GM23338 (cell line): ENCODE measurements around the gene CKM.

Experiments
- CREB1 ChIP-seq: fragments of 250-450 bp; sonication (Bioruptor Pico); IDR thresholded peaks from 2 replicates; pipeline ENCODE4 v1.5.0; 2020; ENCODE audit warnings: low read depth, mild to moderate bottlenecking, moderate library complexity
- ETS1 ChIP-seq: IDR thresholded peaks from 2 replicates; pipeline ENCODE4 v1.6.1; 2016; ENCODE audit warnings: antibody characterized with exemption
- EZH2 ChIP-seq: fragments of 200-600 bp; sonication (generic); IDR thresholded peaks from one replicate; pipeline ENCODE4 v1.8.0; 2017; ENCODE audit warnings: antibody characterized with exemption, mild to moderate bottlenecking, low read depth; ENCODE audit not compliant: unreplicated experiment
- EZH2phosphoT487 ChIP-seq: fragments of 200-600 bp; sonication (generic); IDR thresholded peaks from one replicate; pipeline ENCODE4 v1.8.1; 2018; ENCODE audit warnings: antibody characterized with exemption; ENCODE audit not compliant: unreplicated experiment
- JUNB ChIP-seq: IDR thresholded peaks from one replicate; pipeline ENCODE4 v1.6.1; 2016; ENCODE audit warnings: antibody characterized with exemption; ENCODE audit not compliant: unreplicated experiment
- NANOG ChIP-seq: IDR thresholded peaks from 2 replicates; pipeline ENCODE4 v1.6.1; 2016; ENCODE audit warnings: antibody characterized with exemption, borderline replicate concordance
- POLR2AphosphoS5 ChIP-seq: IDR thresholded peaks from 2 replicates; pipeline ENCODE4 v1.6.1; 2016; ENCODE audit warnings: antibody characterized with exemption, low read depth
- REST ChIP-seq: IDR thresholded peaks from one replicate; pipeline ENCODE4 v1.6.1; 2018; ENCODE audit warnings: antibody characterized with exemption; ENCODE audit not compliant: unreplicated experiment
- ZNF114 ChIP-seq: fragments of 250-450 bp; sonication (Bioruptor Pico); IDR thresholded peaks from 2 replicates; pipeline ENCODE4 v1.5.0; 2020; ENCODE audit warnings: mild to moderate bottlenecking, moderate library complexity
- TF ChIP-seq, protein P1 (sequence below), 2 experiments: fragments of 200-600 bp in 1 of 2; sonication (generic) in 1 of 2; conservative IDR thresholded peaks; 2 replicates each; pipeline versions ENCODE4 v1.5.1 to v1.6.1; 2016 to 2017; ENCODE audit warnings: antibody characterized with exemption in 2 of 2, low read depth in 2 of 2, mild to moderate bottlenecking in 2 of 2, moderate library complexity in 1 of 2

- TF ChIP-seq REST (no peak), EZH2phosphoT487 (no peak), EZH2 (no peak), ETS1 (no peak), POLR2AphosphoS5 (no peak), CREB1 (CRISPR knock-in tag) (no peak), ZNF114 (CRISPR knock-in tag) (no peak), JUNB (no peak), NANOG (no peak)
- TF ChIP-seq, protein P1, sequence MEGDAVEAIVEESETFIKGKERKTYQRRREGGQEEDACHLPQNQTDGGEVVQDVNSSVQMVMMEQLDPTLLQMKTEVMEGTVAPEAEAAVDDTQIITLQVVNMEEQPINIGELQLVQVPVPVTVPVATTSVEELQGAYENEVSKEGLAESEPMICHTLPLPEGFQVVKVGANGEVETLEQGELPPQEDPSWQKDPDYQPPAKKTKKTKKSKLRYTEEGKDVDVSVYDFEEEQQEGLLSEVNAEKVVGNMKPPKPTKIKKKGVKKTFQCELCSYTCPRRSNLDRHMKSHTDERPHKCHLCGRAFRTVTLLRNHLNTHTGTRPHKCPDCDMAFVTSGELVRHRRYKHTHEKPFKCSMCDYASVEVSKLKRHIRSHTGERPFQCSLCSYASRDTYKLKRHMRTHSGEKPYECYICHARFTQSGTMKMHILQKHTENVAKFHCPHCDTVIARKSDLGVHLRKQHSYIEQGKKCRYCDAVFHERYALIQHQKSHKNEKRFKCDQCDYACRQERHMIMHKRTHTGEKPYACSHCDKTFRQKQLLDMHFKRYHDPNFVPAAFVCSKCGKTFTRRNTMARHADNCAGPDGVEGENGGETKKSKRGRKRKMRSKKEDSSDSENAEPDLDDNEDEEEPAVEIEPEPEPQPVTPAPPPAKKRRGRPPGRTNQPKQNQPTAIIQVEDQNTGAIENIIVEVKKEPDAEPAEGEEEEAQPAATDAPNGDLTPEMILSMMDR (conservative IDR thresholded peaks at IDR 0.05; ENCODE audit: low read depth in 2 of 2) = no peak
These were observed 29.0 kb downstream of the CKM start for GRCh38 chr19:45293682-45294081.
